Germinal center (tissue), 1 donor: ENCODE data around the gene ENTPD2.

ENCODE experiments used
- DNase-seq: peaks from one replicate; pipeline ENCODE4 v3.0.0; 2012; ENCODE audit warnings: mixed read lengths, low spot score

Gene ENTPD2

GRCh38 chr9:137030006-137030405, 23.9 kb downstream of the ENTPD2 start:
- no peak for DNase-seq

GRCh38 chr9:137029058-137029936, 24.6 kb downstream of the ENTPD2 start:
- peak; percentile 66 for DNase-seq

GRCh38 chr9:137028263-137029057, 25.4 kb downstream of the ENTPD2 start:
- DNase-seq = peak; percentile 71

GRCh38 chr9:137027369-137028262, 26.2 kb downstream of the ENTPD2 start, which contains the start of gene ABCA2:
Gene ABCA2 (minus strand): TSS chr9:137028237. CDS start chr9:137028140, 97 bp downstream.
- DNase-seq = no peak

- DNase-seq = no peak
Measured at GRCh38 chr9:137026828-137027227, 27.0 kb downstream of the ENTPD2 start.

GRCh38 chr9:137026384-137026783, 27.5 kb downstream of the ENTPD2 start:
- DNase-seq = no peak

- DNase-seq = peak; percentile 45
Measured at GRCh38 chr9:137025517-137025966, 28.3 kb downstream of the ENTPD2 start.

- no peak for DNase-seq
Measured at GRCh38 chr9:137023583-137023991, 30.3 kb downstream of the ENTPD2 start.

- DNase-seq = no peak
Measured at GRCh38 chr9:137023157-137023556, 30.7 kb downstream of the ENTPD2 start.

GRCh38 chr9:137022662-137023008, 31.2 kb downstream of the ENTPD2 start:
- DNase-seq = no peak

GRCh38 chr9:137021979-137022661, 31.7 kb downstream of the ENTPD2 start:
- peak; percentile 63 for DNase-seq

- DNase-seq = no peak
Measured at GRCh38 chr9:137021568-137021978, 32.3 kb downstream of the ENTPD2 start.

- DNase-seq = no peak
Measured at GRCh38 chr9:137020771-137021567, 32.9 kb downstream of the ENTPD2 start.

GRCh38 chr9:137019891-137020683, 33.8 kb downstream of the ENTPD2 start:
- DNase-seq = no peak

- DNase-seq = no peak
Measured at GRCh38 chr9:137018761-137019559, 34.9 kb downstream of the ENTPD2 start.

- DNase-seq = no peak
Measured at GRCh38 chr9:137017791-137018497, 35.9 kb downstream of the ENTPD2 start.

GRCh38 chr9:137017071-137017470, 36.8 kb downstream of the ENTPD2 start:
- DNase-seq = no peak

- no peak for DNase-seq
Measured at GRCh38 chr9:137016436-137016835, 37.4 kb downstream of the ENTPD2 start.
